Tibial nerve (tissue), 4 donors: ENCODE results near the gene EFEMP2. TPM values are rescaled to one million over a fixed set of nuclear protein-coding genes. Genes with fewer than 3 reads are reported as not detected.
A peak's percentile ranks its signal among the peaks of the same experiment; 100 is the strongest.

Source experiments
- DNase-seq, 2 donors: peaks; one replicate each; pipeline ENCODE4 v3.0.0-alpha.2; 2019; ENCODE audit warnings: low spot score in 2 of 2
- H3K27ac ChIP-seq, 4 donors: fragments of 200-600 bp; sonication (generic) in 3 of 4; one replicate each; pipeline ENCODE4 v1.5.1; 2017 to 2019; ENCODE audit warnings: mild to moderate bottlenecking in 1 of 4
- H3K27me3 ChIP-seq, 2 donors: fragments of 200-600 bp; sonication (generic) in 1 of 2; one replicate each; pipeline versions ENCODE4 v1.5.1 to v1.6.0; 2017 to 2019
- H3K36me3 ChIP-seq, 3 donors: fragments of 200-600 bp; sonication (generic); one replicate each; pipeline ENCODE4 v1.5.1; 2018 to 2019
- H3K4me1 ChIP-seq, 4 donors: fragments of 200-600 bp; sonication (generic) in 3 of 4; one replicate each; pipeline ENCODE4 v1.5.1; 2017 to 2019
- H3K4me3 ChIP-seq, 4 donors: fragments of 200-600 bp; sonication (generic) in 3 of 4; one replicate each; pipeline ENCODE4 v1.5.1; 2017 to 2019; ENCODE audit warnings: mild to moderate bottlenecking in 1 of 4, moderate library complexity in 1 of 4
- H3K9me3 ChIP-seq, 4 donors: fragments of 200-600 bp; sonication (generic) in 3 of 4; one replicate each; pipeline ENCODE4 v1.5.1; 2017 to 2019
- CTCF ChIP-seq, 5 experiments: fragments of 200-600 bp in 3 of 5; fragments of 450-650 bp in 2 of 5; sonication (generic) in 3 of 5; IDR thresholded peaks; one replicate each; pipeline ENCODE4 v1.5.1; 2016 to 2019; ENCODE audit warnings: antibody characterized with exemption in 5 of 5, mild to moderate bottlenecking in 3 of 5, moderate library complexity in 2 of 5
- EP300 ChIP-seq, 2 donors: sonication (generic); formaldehyde crosslinking; IDR thresholded peaks; one replicate each; pipeline ENCODE4 v1.6.1; 2017; ENCODE audit warnings: antibody characterized with exemption in 2 of 2, mild to moderate bottlenecking in 1 of 2
- POLR2A ChIP-seq, 2 donors: fragments of 450-650 bp; IDR thresholded peaks; one replicate each; pipeline ENCODE4 v1.6.1; 2017; ENCODE audit warnings: antibody characterized with exemption in 2 of 2, mild to moderate bottlenecking in 2 of 2, moderate library complexity in 2 of 2
- WGBS, 2 donors: methylation state at CpG; one replicate each; pipeline ENCODE4 v1.1.5; 2018; 5-methylcytosine and 5-hydroxymethylcytosine counted together
- total RNA-seq, 4 donors: library from RNA; depleted of rRNA; stranded (reverse); fragments of >200 nt; gene quantifications; one replicate each; pipeline ENCODE4 v1.1.0, GENCODE V29; 2016

EFEMP2 gene
- total RNA-seq, 4 donors from 2014 or later, result 59.2 to 92.7 (median 82.0) TPM

DNA sequence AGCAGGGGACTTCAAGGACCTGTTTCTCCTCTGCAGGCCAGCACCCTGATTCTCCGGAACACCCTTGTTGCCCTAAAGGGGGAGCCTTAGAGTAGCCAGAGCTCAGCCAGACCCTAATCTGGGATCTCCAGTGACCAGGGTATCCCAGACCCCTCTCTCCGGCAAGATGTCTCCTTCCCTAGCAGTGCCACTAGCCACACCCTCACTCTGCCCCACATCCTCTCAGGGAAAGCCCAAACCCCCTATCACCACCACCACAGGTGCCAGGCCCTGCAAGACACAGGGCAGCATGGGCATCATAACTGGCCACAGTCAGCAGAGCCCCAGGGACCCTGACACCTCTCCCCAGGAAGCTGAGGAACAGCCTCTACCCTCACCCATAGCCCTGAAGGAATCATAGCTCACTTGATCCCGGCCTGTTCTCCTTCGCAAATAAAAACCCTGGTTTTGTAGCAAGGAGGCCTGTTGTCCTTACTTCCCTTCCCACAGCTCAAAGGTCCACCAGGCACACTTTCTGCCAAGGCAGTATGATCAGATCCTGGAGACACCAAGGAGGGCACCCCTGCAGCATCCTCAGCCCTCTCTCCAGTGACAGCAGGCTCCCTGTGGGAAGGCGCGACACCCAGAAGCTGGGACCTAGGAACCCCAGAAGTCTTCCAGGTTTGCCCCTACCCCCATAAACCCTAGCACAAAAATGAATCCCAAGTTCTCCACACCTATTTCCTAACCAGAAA lies 19.2 kb downstream of the EFEMP2 start:
- peaks cover 0 to 9% (median 0%) of the 10 kb centered on the region in 4 donors for H3K9me3 ChIP-seq
- 77 to 94% methylated on average over 6 of the region's 6 CpGs for WGBS, 2 donors
- no peak overlapping the region for H3K4me3 ChIP-seq
- TF ChIP-seq CTCF (IDR thresholded peaks at IDR 0.05) (no peak), EP300 (IDR thresholded peaks at IDR 0.05) (no peak), POLR2A (IDR thresholded peaks at IDR 0.05) (no peak)
- no peaks in the 10 kb centered on the region for H3K27me3 ChIP-seq
- H3K4me1 ChIP-seq, result peaks cover 0 to 31% (median 11%) of the 10 kb centered on the region in 4 donors
- no peak for DNase-seq
- peaks cover 2 to 64% (median 28%) of the 10 kb centered on the region in 3 donors for H3K36me3 ChIP-seq
- peak overlapping the region in 1 of 4 donors; percentile 46 for H3K27ac ChIP-seq

DNA sequence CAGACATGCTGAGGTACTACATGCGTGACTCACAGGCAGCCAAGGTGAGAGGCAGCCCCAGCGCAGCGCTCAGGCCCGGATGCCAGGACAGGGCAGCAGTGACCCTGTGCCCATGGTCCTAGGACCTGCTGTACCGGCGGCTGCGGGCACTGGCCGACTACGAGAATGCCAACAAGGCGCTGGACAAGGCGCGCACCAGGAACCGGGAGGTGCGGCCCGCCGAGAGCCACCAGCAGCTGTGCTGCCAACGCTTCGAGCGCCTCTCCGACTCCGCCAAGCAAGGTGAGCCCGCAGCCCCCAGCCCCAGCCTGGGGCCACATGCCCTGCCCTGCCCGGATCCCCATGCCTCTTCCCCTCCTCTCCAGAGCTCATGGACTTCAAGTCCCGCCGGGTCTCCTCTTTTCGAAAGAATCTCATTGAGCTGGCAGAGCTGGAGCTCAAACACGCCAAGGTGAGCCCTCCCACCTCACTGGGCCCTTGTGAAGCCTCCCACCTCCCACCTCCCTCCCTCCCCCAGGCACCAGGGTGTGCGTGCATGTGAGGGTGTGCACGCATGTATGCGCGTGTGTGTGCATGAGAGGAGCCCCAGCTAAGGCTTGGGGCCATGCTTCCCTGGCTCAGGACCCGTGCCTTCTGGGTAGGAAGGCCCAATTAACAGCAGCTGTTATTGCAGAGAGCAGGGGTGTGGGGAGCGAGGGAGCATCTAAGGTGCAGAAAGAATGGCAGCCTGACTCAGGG lies 19.9 kb downstream of the EFEMP2 start:
- H3K9me3 ChIP-seq, result peaks cover 0 to 9% (median 0%) of the 10 kb centered on the region in 4 donors
- peaks cover 0 to 31% (median 11%) of the 10 kb centered on the region in 4 donors for H3K4me1 ChIP-seq
- WGBS, 2 donors, result 92% methylated on average over 31 to 33 of the region's 33 CpGs
- H3K27ac ChIP-seq, result no peak overlapping the region
- no peaks in the 10 kb centered on the region for H3K27me3 ChIP-seq
- peaks cover 2 to 64% (median 28%) of the 10 kb centered on the region in 3 donors for H3K36me3 ChIP-seq
- H3K4me3 ChIP-seq, result no peak overlapping the region
- TF ChIP-seq POLR2A (IDR thresholded peaks at IDR 0.05) (no peak), EP300 (IDR thresholded peaks at IDR 0.05) (no peak), CTCF (IDR thresholded peaks at IDR 0.05) (no peak)
- no peak for DNase-seq

- 87 to 89% methylated on average over 10 of the region's 10 CpGs for WGBS, 2 donors
- Histone ChIP-seq H3K4me3 (no peak overlapping the region), H3K4me1 (peaks cover 0 to 31% (median 11%) of the 10 kb centered on the region in 4 donors), H3K36me3 (peaks cover 2 to 64% (median 28%) of the 10 kb centered on the region in 3 donors), H3K27ac (no peak overlapping the region), H3K9me3 (peaks cover 0 to 9% (median 0%) of the 10 kb centered on the region in 4 donors), H3K27me3 (no peaks in the 10 kb centered on the region)
- no peak for DNase-seq
- TF ChIP-seq POLR2A (IDR thresholded peaks at IDR 0.05) (no peak), CTCF (IDR thresholded peaks at IDR 0.05) (no peak), EP300 (IDR thresholded peaks at IDR 0.05) (no peak)
Measured at GRCh38 chr11:65851811-65852507, 20.6 kb downstream of the EFEMP2 start.

- WGBS, 2 donors, result 89 to 94% methylated on average over 13 to 14 of the region's 14 CpGs
Measured at GRCh38 chr11:65851083-65851579, 21.5 kb downstream of the EFEMP2 start.

More at GRCh38 chr11:65851083-65851579, 21.5 kb downstream of the EFEMP2 start:
- H3K27ac ChIP-seq, result no peak overlapping the region
- H3K27me3 ChIP-seq, result no peaks in the 10 kb centered on the region
- no peak for DNase-seq
- peaks cover 2 to 62% (median 28%) of the 10 kb centered on the region in 3 donors for H3K36me3 ChIP-seq
- H3K9me3 ChIP-seq, result peaks cover 0 to 9% (median 0%) of the 10 kb centered on the region in 4 donors
- TF ChIP-seq POLR2A (IDR thresholded peaks at IDR 0.05) (no peak), EP300 (IDR thresholded peaks at IDR 0.05) (no peak), CTCF (IDR thresholded peaks at IDR 0.05) (peak in 1 of 5 experiments; percentile 13)
- H3K4me1 ChIP-seq, result peaks cover 0 to 23% (median 6%) of the 10 kb centered on the region in 4 donors
- no peak overlapping the region for H3K4me3 ChIP-seq
